Suprapubic skin (tissue), 4 donors: Measurements from ENCODE around the gene RABGAP1. TPM values are rescaled to one million over a fixed set of nuclear protein-coding genes. Genes with fewer than 3 reads are reported as not detected.

ENCODE experiments used
- DNase-seq, 2 donors: peaks; one replicate each; pipeline ENCODE4 v3.0.0-alpha.2; 2019; ENCODE audit warnings: low spot score in 2 of 2
- H3K27ac ChIP-seq: fragments of 200-600 bp; sonication (generic); one replicate; pipeline ENCODE4 v1.5.1; 2019
- H3K27me3 ChIP-seq: fragments of 200-600 bp; sonication (generic); one replicate; pipeline ENCODE4 v1.5.1; 2019
- H3K36me3 ChIP-seq: fragments of 200-600 bp; sonication (generic); one replicate; pipeline ENCODE4 v1.5.1; 2019
- H3K4me1 ChIP-seq: fragments of 200-600 bp; sonication (generic); one replicate; pipeline ENCODE4 v1.5.1; 2019
- H3K4me3 ChIP-seq: fragments of 200-600 bp; sonication (generic); one replicate; pipeline ENCODE4 v1.5.1; 2019; ENCODE audit warnings: mild to moderate bottlenecking
- H3K9me3 ChIP-seq: fragments of 200-600 bp; sonication (generic); one replicate; pipeline ENCODE4 v1.5.1; 2019
- EP300 ChIP-seq: sonication (generic); formaldehyde crosslinking; IDR thresholded peaks from one replicate; pipeline ENCODE4 v1.6.1; 2017; ENCODE audit warnings: antibody characterized with exemption
- POLR2A ChIP-seq, 2 donors: fragments of 450-650 bp; IDR thresholded peaks; one replicate each; pipeline ENCODE4 v1.6.1; 2017; ENCODE audit warnings: antibody characterized with exemption in 2 of 2, mild to moderate bottlenecking in 2 of 2, moderate library complexity in 2 of 2
- POLR2AphosphoS5 ChIP-seq, 3 donors: sonication (generic); formaldehyde crosslinking; IDR thresholded peaks; one replicate each; pipeline ENCODE4 v1.6.1; 2017; ENCODE audit warnings: antibody characterized with exemption in 3 of 3
- WGBS: methylation state at CpG from one replicate; pipeline ENCODE4 v1.1.5; 2018; 5-methylcytosine and 5-hydroxymethylcytosine counted together
- total RNA-seq, 4 donors: library from RNA; depleted of rRNA; stranded (reverse); fragments of >200 nt; gene quantifications; one replicate each; pipeline ENCODE4 v1.1.0, GENCODE V29; 2016
- TF ChIP-seq, protein P1 (sequence below), 2 donors: fragments of 200-600 bp in 1 of 2; fragments of 450-650 bp in 1 of 2; sonication (generic) in 1 of 2; IDR thresholded peaks; one replicate each; pipeline ENCODE4 v1.5.1; 2016 to 2019; ENCODE audit warnings: antibody characterized with exemption in 2 of 2, mild to moderate bottlenecking in 1 of 2, moderate library complexity in 1 of 2

Gene RABGAP1
- total RNA-seq, 4 donors from 2014 or later = 31.4 to 115 (median 64.4) TPM

DNA sequence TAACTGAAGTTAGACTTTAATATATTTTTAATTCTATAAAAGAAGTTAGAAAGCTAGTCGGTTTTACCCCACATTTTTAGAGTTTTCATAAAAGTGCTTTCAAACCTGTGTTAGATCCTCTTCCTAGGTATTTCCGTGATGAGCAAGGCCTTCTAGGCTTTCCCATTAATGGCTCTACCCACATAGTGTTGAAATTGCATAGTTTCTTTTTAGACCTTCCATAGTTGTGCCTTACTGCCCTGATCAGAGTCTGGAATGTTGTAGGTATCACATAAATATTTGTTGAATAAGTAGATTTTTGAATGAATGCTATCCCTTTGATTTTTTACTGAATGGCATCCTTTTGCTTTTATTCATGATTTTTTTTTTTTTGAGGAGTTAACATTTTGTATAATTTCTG, 47.3 kb downstream of the RABGAP1 start:
- Histone ChIP-seq H3K4me1 (peaks cover 6% of the 10 kb centered on the region), H3K27me3 (no peaks in the 10 kb centered on the region), H3K4me3 (no peak overlapping the region), H3K9me3 (no peaks in the 10 kb centered on the region), H3K27ac (no peak overlapping the region), H3K36me3 (peaks cover 43% of the 10 kb centered on the region)
- 89% methylated on average over 2 of the region's 2 CpGs for WGBS
- TF ChIP-seq POLR2A (IDR thresholded peaks at IDR 0.05) (no peak), EP300 (no peak), POLR2AphosphoS5 (IDR thresholded peaks at IDR 0.05) (no peak)
- TF ChIP-seq, protein P1, sequence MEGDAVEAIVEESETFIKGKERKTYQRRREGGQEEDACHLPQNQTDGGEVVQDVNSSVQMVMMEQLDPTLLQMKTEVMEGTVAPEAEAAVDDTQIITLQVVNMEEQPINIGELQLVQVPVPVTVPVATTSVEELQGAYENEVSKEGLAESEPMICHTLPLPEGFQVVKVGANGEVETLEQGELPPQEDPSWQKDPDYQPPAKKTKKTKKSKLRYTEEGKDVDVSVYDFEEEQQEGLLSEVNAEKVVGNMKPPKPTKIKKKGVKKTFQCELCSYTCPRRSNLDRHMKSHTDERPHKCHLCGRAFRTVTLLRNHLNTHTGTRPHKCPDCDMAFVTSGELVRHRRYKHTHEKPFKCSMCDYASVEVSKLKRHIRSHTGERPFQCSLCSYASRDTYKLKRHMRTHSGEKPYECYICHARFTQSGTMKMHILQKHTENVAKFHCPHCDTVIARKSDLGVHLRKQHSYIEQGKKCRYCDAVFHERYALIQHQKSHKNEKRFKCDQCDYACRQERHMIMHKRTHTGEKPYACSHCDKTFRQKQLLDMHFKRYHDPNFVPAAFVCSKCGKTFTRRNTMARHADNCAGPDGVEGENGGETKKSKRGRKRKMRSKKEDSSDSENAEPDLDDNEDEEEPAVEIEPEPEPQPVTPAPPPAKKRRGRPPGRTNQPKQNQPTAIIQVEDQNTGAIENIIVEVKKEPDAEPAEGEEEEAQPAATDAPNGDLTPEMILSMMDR (IDR thresholded peaks at IDR 0.05) = no peak
- no peak for DNase-seq

DNA sequence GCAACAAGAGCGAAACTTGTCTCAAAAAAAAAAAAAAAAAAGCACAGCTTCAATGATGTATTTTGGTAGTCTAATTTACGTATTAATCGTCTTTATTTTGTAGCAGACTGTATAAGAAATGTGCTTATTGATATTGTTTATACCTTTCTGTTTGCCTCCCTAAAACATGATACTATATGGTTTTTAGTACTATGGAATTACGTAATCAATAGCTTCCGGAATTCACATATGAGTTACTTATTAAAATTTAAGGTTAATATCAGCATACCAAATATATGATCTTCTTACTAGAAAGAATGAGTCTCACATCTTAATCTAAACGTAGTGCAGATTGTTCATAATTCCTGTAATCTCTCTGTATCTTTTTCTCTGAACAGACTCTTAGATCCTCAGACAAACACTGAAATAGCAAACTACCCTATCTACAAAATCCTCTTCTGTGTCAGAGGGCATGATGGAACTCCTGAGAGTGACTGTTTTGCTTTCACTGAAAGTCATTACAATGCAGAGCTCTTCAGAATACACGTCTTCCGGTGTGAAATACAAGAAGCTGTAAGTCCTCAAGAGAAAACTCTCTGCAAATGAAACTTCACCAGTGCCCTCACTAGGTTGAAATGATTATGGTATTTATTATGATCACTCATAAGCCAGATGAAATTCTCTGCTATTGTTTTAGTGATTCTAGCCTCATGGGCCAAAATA, 48.3 kb downstream of the RABGAP1 start:
- Histone ChIP-seq H3K4me3 (no peak overlapping the region), H3K27me3 (no peaks in the 10 kb centered on the region), H3K36me3 (peaks cover 49% of the 10 kb centered on the region), H3K4me1 (peaks cover 6% of the 10 kb centered on the region), H3K9me3 (no peaks in the 10 kb centered on the region), H3K27ac (no peak overlapping the region)
- TF ChIP-seq, protein P1 (IDR thresholded peaks at IDR 0.05) = no peak
- TF ChIP-seq POLR2AphosphoS5 (IDR thresholded peaks at IDR 0.05) = no peak
- no peak for TF ChIP-seq EP300
- TF ChIP-seq POLR2A (IDR thresholded peaks at IDR 0.05) = no peak
- 85% methylated on average over 8 of the region's 8 CpGs for WGBS
- DNase-seq = no peak

DNA sequence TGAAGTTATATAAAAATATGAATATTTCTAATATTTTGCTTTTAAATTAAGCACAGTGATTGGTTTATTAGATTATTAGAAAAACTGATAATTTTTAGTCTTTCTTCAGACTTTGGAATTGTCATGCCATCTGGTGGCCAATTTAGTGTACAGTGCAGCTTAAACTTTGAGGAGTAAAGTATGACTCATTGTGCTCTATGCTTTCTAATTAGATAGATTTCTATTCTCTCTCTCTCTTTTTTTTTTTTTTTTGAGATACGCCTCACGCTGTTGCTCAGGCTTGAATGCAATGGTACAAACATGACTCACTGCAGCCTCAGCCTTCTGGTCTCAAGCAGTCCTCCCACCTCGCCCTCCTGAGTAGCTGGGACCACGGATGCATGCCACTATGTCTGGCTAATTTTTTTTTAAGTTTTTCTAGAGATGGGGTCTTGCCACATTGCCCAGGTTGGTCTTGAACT, 50.6 kb downstream of the RABGAP1 start:
- H3K27ac ChIP-seq = no peak overlapping the region
- no peaks in the 10 kb centered on the region for H3K9me3 ChIP-seq
- H3K4me3 ChIP-seq = no peak overlapping the region
- peaks cover 6% of the 10 kb centered on the region for H3K4me1 ChIP-seq
- WGBS = 25% methylated on average over 4 of the region's 4 CpGs
- peaks cover 47% of the 10 kb centered on the region for H3K36me3 ChIP-seq
- no peak for DNase-seq
- no peaks in the 10 kb centered on the region for H3K27me3 ChIP-seq
- TF ChIP-seq EP300 = no peak
- TF ChIP-seq, protein P1 (IDR thresholded peaks at IDR 0.05) = peak; percentile 48 to 54

DNA sequence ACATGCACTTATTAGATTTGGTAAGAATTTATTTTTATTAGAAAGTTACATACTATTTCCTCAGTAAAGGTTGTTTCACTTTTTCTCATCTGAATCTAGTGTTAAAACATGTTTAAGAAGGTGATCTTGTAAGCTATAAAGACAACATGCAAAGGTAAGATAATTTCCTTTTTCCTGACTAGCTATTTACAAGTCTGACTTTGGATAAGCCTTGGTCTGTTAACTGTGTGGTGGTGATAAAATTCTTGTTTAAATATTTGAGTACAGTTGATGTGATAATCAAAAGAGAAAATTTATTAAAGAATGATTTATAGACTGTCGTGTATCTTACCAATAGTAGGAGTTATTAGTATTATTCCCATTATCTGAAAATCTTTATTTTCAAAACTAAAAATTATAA, 55.8 kb downstream of the RABGAP1 start:
- DNase-seq = no peak
- TF ChIP-seq POLR2AphosphoS5 (IDR thresholded peaks at IDR 0.05) = no peak
- TF ChIP-seq, protein P1 (IDR thresholded peaks at IDR 0.05) = no peak
- TF ChIP-seq POLR2A (IDR thresholded peaks at IDR 0.05) = no peak
- TF ChIP-seq EP300 = no peak
- Histone ChIP-seq H3K36me3 (peaks cover 64% of the 10 kb centered on the region), H3K4me1 (peaks cover 3% of the 10 kb centered on the region), H3K27me3 (no peaks in the 10 kb centered on the region), H3K27ac (no peak overlapping the region), H3K4me3 (no peak overlapping the region), H3K9me3 (no peaks in the 10 kb centered on the region)
- WGBS = 96% methylated on average over 1 of the region's 1 CpG

DNA sequence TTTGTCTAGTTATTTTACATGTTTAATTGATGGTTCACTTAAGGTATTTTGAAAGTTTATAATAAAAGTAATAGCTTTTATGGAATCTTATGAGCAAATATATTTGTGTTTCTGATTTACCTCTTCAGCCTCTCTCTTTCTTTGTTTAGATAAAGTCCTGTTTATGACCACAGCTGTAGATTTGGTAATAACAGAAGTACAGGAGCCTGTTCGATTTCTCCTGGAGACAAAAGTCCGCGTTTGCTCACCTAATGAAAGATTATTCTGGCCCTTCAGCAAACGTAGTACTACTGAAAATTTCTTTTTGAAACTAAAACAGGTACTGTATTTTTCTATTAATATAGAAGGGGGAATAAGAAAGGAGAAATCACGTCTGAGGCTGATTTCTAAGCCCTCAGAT, 57.6 kb downstream of the RABGAP1 start:
- H3K36me3 ChIP-seq = peaks cover 59% of the 10 kb centered on the region
- WGBS = 91% methylated on average over 5 of the region's 5 CpGs
- H3K4me1 ChIP-seq = no peaks in the 10 kb centered on the region
- no peaks in the 10 kb centered on the region for H3K9me3 ChIP-seq
- DNase-seq = no peak
- TF ChIP-seq, protein P1 (IDR thresholded peaks at IDR 0.05) = no peak
- TF ChIP-seq POLR2A (IDR thresholded peaks at IDR 0.05) (no peak), EP300 (no peak), POLR2AphosphoS5 (IDR thresholded peaks at IDR 0.05) (no peak)
- no peak overlapping the region for H3K4me3 ChIP-seq
- no peaks in the 10 kb centered on the region for H3K27me3 ChIP-seq
- no peak overlapping the region for H3K27ac ChIP-seq
